Testis (tissue), 3 donors: ENCODE data around the gene SF3B2. TPM values are rescaled to one million over a fixed set of nuclear protein-coding genes. Genes with fewer than 3 reads are reported as not detected.

Source experiments
- DNase-seq: peaks from one replicate; pipeline ENCODE4 v3.0.0-alpha.2; 2019
- H3K27ac ChIP-seq, 2 donors: fragments of 200-600 bp; sonication (generic); one replicate each; pipeline ENCODE4 v1.5.1; 2019
- H3K27me3 ChIP-seq: fragments of 200-600 bp; sonication (generic); one replicate; pipeline ENCODE4 v1.5.1; 2019
- H3K36me3 ChIP-seq: fragments of 200-600 bp; sonication (generic); one replicate; pipeline ENCODE4 v1.5.1; 2017; ENCODE audit warnings: low read depth; ENCODE audit errors: missing control alignments
- H3K4me1 ChIP-seq: fragments of 200-600 bp; sonication (generic); one replicate; pipeline ENCODE4 v1.5.1; 2019
- H3K4me3 ChIP-seq, 2 donors: fragments of 200-600 bp; sonication (generic); one replicate each; pipeline ENCODE4 v1.5.1; 2017 to 2019
- H3K9me3 ChIP-seq: fragments of 200-600 bp; sonication (generic); one replicate; pipeline ENCODE4 v1.5.1; 2017
- POLR2A ChIP-seq: fragments of 450-650 bp; IDR thresholded peaks from one replicate; pipeline ENCODE4 v1.6.1; 2017; ENCODE audit warnings: antibody characterized with exemption, mild to moderate bottlenecking, moderate library complexity
- WGBS, 2 donors: methylation state at CpG; one replicate each; pipeline ENCODE4 v1.1.5; 2018; 5-methylcytosine and 5-hydroxymethylcytosine counted together
- intact Hi-C: fragments of 100-400 bp; cut with DNase I; formaldehyde crosslinking; loops from one replicate; pipeline ENCODE4 v1.15.1; 2023; ENCODE audit warnings: low total_unique reads
- polyA plus RNA-seq: library from polyadenylated mRNA; stranded (reverse); fragments of 350-450 nt; fragmentation: Illumina TruSeq; extraction: RNeasy Lipid Tissue Mini Kit (QIAGEN cat#74804); gene quantifications from one replicate; pipeline ENCODE4 v1.2.3, GENCODE V29; 2014; ENCODE audit warnings: low read depth, low replicate concordance; ENCODE audit not compliant: insufficient read depth
- total RNA-seq, 2 donors: library from RNA; depleted of rRNA; stranded (reverse); fragments of >200 nt; gene quantifications; one replicate each; pipeline ENCODE4 v1.2.3, GENCODE V29; 2016
- TF ChIP-seq, protein P1 (sequence below), 3 experiments: fragments of 450-650 bp in 2 of 3; fragments of 200-600 bp in 1 of 3; sonication (generic) in 1 of 3; IDR thresholded peaks; one replicate each; pipeline ENCODE4 v1.5.1; 2016 to 2019; ENCODE audit warnings: antibody characterized with exemption in 3 of 3, mild to moderate bottlenecking in 2 of 3, moderate library complexity in 1 of 3

The SF3B2 gene
- total and polyA plus RNA-seq, 3 donors from 2014 or later = 307 to 341 (median 315) TPM

DNA sequence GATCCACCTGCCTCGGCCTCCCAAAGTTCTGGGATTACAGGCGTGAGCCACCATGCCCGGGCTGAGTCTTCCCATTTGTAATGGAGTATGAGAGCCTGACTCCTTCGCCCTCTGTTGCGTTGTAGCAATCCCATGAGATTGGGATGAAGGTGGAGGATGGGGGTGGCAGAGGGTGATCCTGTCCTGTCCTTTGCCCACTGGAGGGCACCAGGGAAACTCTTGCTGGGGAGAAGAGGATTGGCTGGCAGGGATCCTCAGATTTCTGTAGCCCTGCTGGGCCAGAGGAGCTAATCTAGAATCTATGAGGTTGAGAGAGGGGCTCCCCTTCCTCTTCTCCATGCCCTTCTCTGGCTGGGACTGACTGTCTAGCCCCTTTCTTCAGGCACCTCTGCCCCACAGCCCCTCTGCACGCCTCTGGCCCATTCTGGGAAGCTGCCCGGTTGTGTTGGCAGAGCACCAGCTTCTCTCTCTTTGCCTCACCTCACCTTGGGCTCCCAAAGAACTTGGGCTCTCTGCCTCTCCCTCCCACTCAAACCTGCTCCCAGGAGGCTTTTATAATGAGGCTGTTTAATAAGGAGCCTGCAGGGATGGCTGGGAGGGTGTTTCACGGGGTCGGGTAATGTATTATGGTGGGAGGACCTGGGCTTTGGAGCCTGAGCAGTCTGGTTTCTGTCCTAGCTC is 16.4 kb upstream of the SF3B2 start:
- no peaks in the 10 kb centered on the region for H3K36me3 ChIP-seq
- no peak for TF ChIP-seq POLR2A
- TF ChIP-seq, protein P1, sequence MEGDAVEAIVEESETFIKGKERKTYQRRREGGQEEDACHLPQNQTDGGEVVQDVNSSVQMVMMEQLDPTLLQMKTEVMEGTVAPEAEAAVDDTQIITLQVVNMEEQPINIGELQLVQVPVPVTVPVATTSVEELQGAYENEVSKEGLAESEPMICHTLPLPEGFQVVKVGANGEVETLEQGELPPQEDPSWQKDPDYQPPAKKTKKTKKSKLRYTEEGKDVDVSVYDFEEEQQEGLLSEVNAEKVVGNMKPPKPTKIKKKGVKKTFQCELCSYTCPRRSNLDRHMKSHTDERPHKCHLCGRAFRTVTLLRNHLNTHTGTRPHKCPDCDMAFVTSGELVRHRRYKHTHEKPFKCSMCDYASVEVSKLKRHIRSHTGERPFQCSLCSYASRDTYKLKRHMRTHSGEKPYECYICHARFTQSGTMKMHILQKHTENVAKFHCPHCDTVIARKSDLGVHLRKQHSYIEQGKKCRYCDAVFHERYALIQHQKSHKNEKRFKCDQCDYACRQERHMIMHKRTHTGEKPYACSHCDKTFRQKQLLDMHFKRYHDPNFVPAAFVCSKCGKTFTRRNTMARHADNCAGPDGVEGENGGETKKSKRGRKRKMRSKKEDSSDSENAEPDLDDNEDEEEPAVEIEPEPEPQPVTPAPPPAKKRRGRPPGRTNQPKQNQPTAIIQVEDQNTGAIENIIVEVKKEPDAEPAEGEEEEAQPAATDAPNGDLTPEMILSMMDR (IDR thresholded peaks at IDR 0.05) = no peak
- no peaks in the 10 kb centered on the region for H3K27me3 ChIP-seq
- intact Hi-C loops = no loop called here
- H3K9me3 ChIP-seq = no peaks in the 10 kb centered on the region
- H3K4me1 ChIP-seq = no peaks in the 10 kb centered on the region
- 65 to 67% methylated on average over 9 of the region's 9 CpGs for WGBS, 2 donors
- no peak overlapping the region for H3K27ac ChIP-seq
- no peak for DNase-seq
- H3K4me3 ChIP-seq = no peak overlapping the region

DNA sequence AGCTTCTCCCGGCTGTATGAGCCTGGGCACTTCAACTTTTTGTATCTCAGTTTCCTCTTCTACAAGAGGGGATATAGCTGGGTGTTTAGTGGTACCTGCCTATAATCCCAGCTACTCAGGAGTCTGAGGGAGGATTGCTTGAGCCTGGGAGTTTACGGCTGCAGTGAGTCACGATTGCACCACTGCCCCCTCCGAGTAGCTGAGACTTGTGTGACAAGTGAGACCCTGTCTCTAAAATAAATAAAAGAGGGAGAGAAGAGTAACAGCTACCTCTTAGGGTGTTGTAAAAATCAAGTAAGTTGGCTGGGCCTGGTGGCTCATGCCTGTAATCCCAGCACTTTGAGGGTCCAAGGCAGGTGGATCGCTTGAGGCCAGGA is 15.8 kb upstream of the SF3B2 start:
- intact Hi-C loops = no loop called here
- TF ChIP-seq, protein P1 (IDR thresholded peaks at IDR 0.05) = no peak
- TF ChIP-seq POLR2A = no peak
- Histone ChIP-seq H3K4me1 (no peaks in the 10 kb centered on the region), H3K27me3 (no peaks in the 10 kb centered on the region), H3K9me3 (no peaks in the 10 kb centered on the region), H3K27ac (no peak overlapping the region), H3K4me3 (no peak overlapping the region), H3K36me3 (no peaks in the 10 kb centered on the region)
- DNase-seq = no peak
- 69 to 81% methylated on average over 5 of the region's 5 CpGs for WGBS, 2 donors

DNA sequence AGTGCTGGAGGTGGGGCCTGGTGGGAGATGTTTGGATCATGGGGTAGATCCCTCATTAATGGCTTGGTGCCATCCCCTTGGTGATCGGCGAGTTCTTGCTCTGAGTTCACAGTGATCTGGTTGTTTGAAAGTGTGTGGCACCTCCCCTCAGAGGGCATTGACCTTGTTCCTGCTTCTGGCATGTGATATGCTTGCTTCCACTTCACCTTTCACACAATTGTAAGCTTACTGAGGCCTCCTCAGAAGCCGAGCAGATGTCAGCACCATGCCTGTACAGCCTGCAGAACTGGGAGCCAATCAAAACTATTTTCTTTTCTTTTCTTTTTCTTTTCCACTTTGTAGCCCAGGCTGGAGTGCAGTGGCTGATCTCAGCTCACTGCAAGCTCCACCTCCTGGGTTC is 14.8 kb upstream of the SF3B2 start:
- H3K27ac ChIP-seq = no peak overlapping the region
- 77 to 90% methylated on average over 3 of the region's 3 CpGs for WGBS, 2 donors
- DNase-seq = no peak
- H3K9me3 ChIP-seq = no peaks in the 10 kb centered on the region
- TF ChIP-seq POLR2A = no peak
- TF ChIP-seq, protein P1 (IDR thresholded peaks at IDR 0.05) = no peak
- intact Hi-C loops = no loop called here
- H3K4me1 ChIP-seq = no peaks in the 10 kb centered on the region
- no peak overlapping the region for H3K4me3 ChIP-seq
- no peaks in the 10 kb centered on the region for H3K27me3 ChIP-seq
- no peaks in the 10 kb centered on the region for H3K36me3 ChIP-seq

DNA sequence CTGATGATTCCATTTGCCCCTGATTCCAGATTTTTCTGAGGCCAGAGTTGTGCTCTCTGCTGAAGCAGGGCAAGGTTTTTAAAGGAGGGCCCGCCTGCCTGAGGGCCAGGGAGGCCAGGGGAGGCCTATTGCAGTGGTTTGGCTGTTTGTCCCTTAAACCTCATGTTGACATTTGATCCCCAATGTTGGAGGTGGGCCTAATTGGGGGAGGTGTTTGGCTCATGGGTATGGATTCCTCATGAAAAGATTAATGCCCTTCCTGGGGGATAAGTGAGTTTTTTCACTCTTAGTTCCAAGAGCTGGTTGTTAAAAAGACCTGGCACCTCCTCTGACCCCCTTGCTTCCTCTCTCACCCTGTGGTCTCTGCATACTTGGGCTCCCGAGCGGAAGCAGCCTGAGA is 12.4 kb upstream of the SF3B2 start:
- no peak overlapping the region for H3K4me3 ChIP-seq
- intact Hi-C loops = no loop called here
- H3K27ac ChIP-seq = no peak overlapping the region
- no peaks in the 10 kb centered on the region for H3K36me3 ChIP-seq
- 79 to 89% methylated on average over 3 of the region's 3 CpGs for WGBS, 2 donors
- no peaks in the 10 kb centered on the region for H3K27me3 ChIP-seq
- H3K4me1 ChIP-seq = no peaks in the 10 kb centered on the region
- no peak for DNase-seq
- no peak for TF ChIP-seq POLR2A
- TF ChIP-seq, protein P1 (IDR thresholded peaks at IDR 0.05) = no peak
- no peaks in the 10 kb centered on the region for H3K9me3 ChIP-seq
